HepG2 (cell line): ENCODE data around the gene CTNNA2. TPM values are rescaled to one million over a fixed set of nuclear protein-coding genes. Genes with fewer than 3 reads are reported as not detected.

ENCODE experiments used
- ATAC-seq: fragments of 200-7000 bp; cut with Tn5 transposase; 3 replicates; pipeline ENCODE4 v1.9.1; 2020; ENCODE audit warnings: mild to moderate bottlenecking, moderate library complexity
- BruUV-seq: library from RNA; stranded (reverse); fragments of 400-500 nt; replicated peaks from 2 replicates; lab custom pipeline; 2021; lab: Mats Ljungman, UMichigan
- CTCF ChIA-PET: fragments of 300-600 bp; formaldehyde crosslinking; extraction: SDS; loops from one replicate; lab custom pipeline; 2021; ENCODE audit warnings: low total read pairs, inconsistent platforms, low intra/inter-chr PET ratio; lab: Yijun Ruan, JAX
- POLR2A ChIA-PET: fragments of 350-600 bp; sonication (Branson Sonifier 250); formaldehyde crosslinking; loops from one replicate; lab custom pipeline; 2020; ENCODE audit warnings: antibody characterized with exemption, inconsistent platforms; lab: Yijun Ruan, JAX
- DNase-seq: peaks from one replicate; pipeline ENCODE4 v3.0.0-alpha.2; 2015; ENCODE audit warnings: low spot score
- FAIRE-seq: peaks from 3 replicates; lab custom pipeline; 2011; peaks lifted over from hg19 to GRCh38; lab: Jason Lieb, UNC
- H2AFZ ChIP-seq: one replicate; pipeline ENCODE4 v1.6.1; 2011; ENCODE audit warnings: low read length, inconsistent platforms
- H3K27ac ChIP-seq: fragments of 300-600 bp; 3 replicates; pipeline ENCODE4 v1.8.0; 2011; ENCODE audit warnings: mixed run types, mild to moderate bottlenecking, mixed read lengths, low read length, inconsistent platforms; ENCODE audit not compliant: insufficient read depth; ENCODE audit errors: extremely low read length
- H3K27me3 ChIP-seq, 2 experiments: fragments of 200-600 bp in 1 of 2; 2 replicates in 1 of 2; 3 replicates in 1 of 2; pipeline versions ENCODE4 v1.6.0 to v1.8.0; 2011; ENCODE audit warnings: low read length in 2 of 2, mild to moderate bottlenecking in 2 of 2, moderate library complexity in 2 of 2, inconsistent platforms in 1 of 2; ENCODE audit not compliant: insufficient read depth in 2 of 2, control insufficient read depth in 1 of 2
- H3K36me3 ChIP-seq, 2 experiments: fragments of 200-600 bp in 1 of 2; replicated peaks in 1 of 2; 2 replicates in 1 of 2; 3 replicates in 1 of 2; pipeline versions ENCODE4 v1.5.1 to v1.8.0; 2011; ENCODE audit warnings: low read length in 2 of 2, inconsistent platforms in 1 of 2; ENCODE audit not compliant: insufficient read depth in 2 of 2, control insufficient read depth in 1 of 2
- H3K4me1 ChIP-seq: 2 replicates; pipeline ENCODE4 v1.5.1; 2012; ENCODE audit warnings: low read length, inconsistent platforms; ENCODE audit not compliant: insufficient read depth
- H3K4me2 ChIP-seq: 2 replicates; pipeline ENCODE4 v1.6.0; 2011; ENCODE audit warnings: low read depth, low read length, inconsistent platforms
- H3K4me3 ChIP-seq, 3 experiments: fragments of 200-600 bp in 1 of 3; sonication (generic), shearing (Covaris generic) in 1 of 3; replicated peaks in 1 of 3; 2 replicates each; pipeline ENCODE4 v1.5.1; 2011 to 2016; ENCODE audit warnings: low read length in 3 of 3, inconsistent platforms in 2 of 3, low read depth in 2 of 3, mild to moderate bottlenecking in 2 of 3, control low read depth in 1 of 3, mixed read lengths in 1 of 3; ENCODE audit not compliant: insufficient read depth in 1 of 3
- H3K79me2 ChIP-seq: one replicate; pipeline ENCODE4 v1.6.1; 2011; ENCODE audit warnings: low read length, inconsistent platforms; ENCODE audit not compliant: insufficient read depth
- H3K9ac ChIP-seq: 2 replicates; pipeline ENCODE4 v1.6.0; 2011; ENCODE audit warnings: mild to moderate bottlenecking, low read depth, low read length, inconsistent platforms; ENCODE audit not compliant: insufficient read depth
- H3K9me3 ChIP-seq: 2 replicates; pipeline ENCODE4 v1.5.1; 2012; ENCODE audit warnings: mild to moderate bottlenecking, low read length
- H4K20me1 ChIP-seq: 2 replicates; pipeline ENCODE4 v1.6.0; 2011; ENCODE audit warnings: inconsistent platforms, mild to moderate bottlenecking, low read length, moderate library complexity; ENCODE audit not compliant: insufficient read depth
- CEBPB ChIP-seq: IDR thresholded peaks from 2 replicates; pipeline ENCODE4 v1.6.1; 2011; ENCODE audit warnings: low read depth, low read length, improper control_type of control experiment, borderline replicate concordance
- CERS6 ChIP-seq: sonication (generic); formaldehyde crosslinking; IDR thresholded peaks from 2 replicates; pipeline ENCODE4 v1.5.0; 2020; ENCODE audit warnings: missing genetic modification reagents
- MAFG ChIP-seq: sonication (generic); formaldehyde crosslinking; IDR thresholded peaks from 2 replicates; pipeline ENCODE4 v1.5.1; 2020; ENCODE audit warnings: mild to moderate bottlenecking, missing genetic modification reagents
- SCMH1 ChIP-seq: sonication (generic); formaldehyde crosslinking; IDR thresholded peaks from 2 replicates; pipeline ENCODE4 v1.9.0; 2021; ENCODE audit warnings: missing genetic modification reagents, mild to moderate bottlenecking, borderline replicate concordance
- ZNF232 ChIP-seq: sonication (generic); formaldehyde crosslinking; IDR thresholded peaks from 2 replicates; pipeline ENCODE4 v1.4.0; 2020; ENCODE audit warnings: missing genetic modification reagents, borderline replicate concordance
- WGBS: methylation state at CpG from one replicate; pipeline ENCODE4 v1.1.6; 2017; ENCODE audit warnings: low lambda C conversion rate; 5-methylcytosine and 5-hydroxymethylcytosine counted together
- in situ Hi-C: cut with HindIII; loops from 2 replicates; pipeline ENCODE4 v1.10.0; 2017; ENCODE audit warnings: low pct_unique_long_range_greater_than_20kb; ENCODE audit not compliant: extremely low pct_ligation_motif_present
- intact Hi-C: fragments of 100-400 bp; cut with micrococcal nuclease; formaldehyde crosslinking; loops from one replicate; pipeline ENCODE4 v1.10.0; 2022; ENCODE audit not compliant: unreplicated experiment
- polyA plus RNA-seq, 8 experiments: library from polyadenylated mRNA; depleted of rRNA in 3 of 8; stranded (reverse) in 7 of 8; unstranded in 1 of 8; fragments of >200 nt; fragmentation: Illumina TruSeq in 4 of 8; extraction: Trizol in 4 of 8; gene quantifications; 2 replicates each; pipeline versions ENCODE4 v1.2.1 to v1.2.3, GENCODE V29; 2011 to 2016; ENCODE audit warnings: low read depth in 4 of 8, missing spikeins in 1 of 8, mixed read lengths in 1 of 8; ENCODE audit not compliant: insufficient read depth in 1 of 8
- total RNA-seq, 5 experiments: library from RNA; depleted of rRNA; stranded (reverse); fragments of >200 nt; fragmentation: Illumina TruSeq; extraction: Trizol; gene quantifications; 2 replicates each; pipeline ENCODE4 v1.2.3, GENCODE V29; 2016; ENCODE audit warnings: low read depth in 1 of 5
- TF ChIP-seq, protein P1 (sequence below): sonication (generic); formaldehyde crosslinking; IDR thresholded peaks from 2 replicates; pipeline ENCODE4 v1.5.1; 2020; ENCODE audit warnings: mild to moderate bottlenecking, missing genetic modification reagents, borderline replicate concordance

The CTNNA2 gene
- total and polyA plus RNA-seq, 2 of the 13 experiments (the other 11 are each of a cell fraction or from before 2014, with no cell fraction given), result not detected

- CTCF ChIA-PET, result no interaction called here
- Histone ChIP-seq H3K9me3 (peaks cover 76% of the 10 kb centered on the region), H3K4me1 (no peaks in the 10 kb centered on the region), H3K4me3 (no peak overlapping the region), H3K27me3 (no peaks in the 10 kb centered on the region), H3K4me2 (no peak overlapping the region), H3K9ac (no peak overlapping the region), H3K79me2 (no peaks in the 10 kb centered on the region), H3K27ac (no peak overlapping the region), H4K20me1 (no peaks in the 10 kb centered on the region), H3K36me3 (no peaks in the 10 kb centered on the region), H2AFZ (no peak overlapping the region)
- WGBS, result 26% methylated on average over 6 of the region's 6 CpGs
- ATAC-seq (no peak), FAIRE-seq (no peak), DNase-seq (no peak)
- POLR2A ChIA-PET, result no interaction called here
- in situ Hi-C loops, result no loop called here
- BruUV-seq, result no TSS peak
- intact Hi-C loops, result loop anchor here (5.0 kb wide), 1 partner anchor 1677 kb away; no protein-coding TSS in a partner anchor
- no peak for TF ChIP-seq CEBPB
- TF ChIP-seq CERS6, result no peak
- TF ChIP-seq ZNF232 (CRISPR knock-in tag), result no peak
- TF ChIP-seq, protein P1, sequence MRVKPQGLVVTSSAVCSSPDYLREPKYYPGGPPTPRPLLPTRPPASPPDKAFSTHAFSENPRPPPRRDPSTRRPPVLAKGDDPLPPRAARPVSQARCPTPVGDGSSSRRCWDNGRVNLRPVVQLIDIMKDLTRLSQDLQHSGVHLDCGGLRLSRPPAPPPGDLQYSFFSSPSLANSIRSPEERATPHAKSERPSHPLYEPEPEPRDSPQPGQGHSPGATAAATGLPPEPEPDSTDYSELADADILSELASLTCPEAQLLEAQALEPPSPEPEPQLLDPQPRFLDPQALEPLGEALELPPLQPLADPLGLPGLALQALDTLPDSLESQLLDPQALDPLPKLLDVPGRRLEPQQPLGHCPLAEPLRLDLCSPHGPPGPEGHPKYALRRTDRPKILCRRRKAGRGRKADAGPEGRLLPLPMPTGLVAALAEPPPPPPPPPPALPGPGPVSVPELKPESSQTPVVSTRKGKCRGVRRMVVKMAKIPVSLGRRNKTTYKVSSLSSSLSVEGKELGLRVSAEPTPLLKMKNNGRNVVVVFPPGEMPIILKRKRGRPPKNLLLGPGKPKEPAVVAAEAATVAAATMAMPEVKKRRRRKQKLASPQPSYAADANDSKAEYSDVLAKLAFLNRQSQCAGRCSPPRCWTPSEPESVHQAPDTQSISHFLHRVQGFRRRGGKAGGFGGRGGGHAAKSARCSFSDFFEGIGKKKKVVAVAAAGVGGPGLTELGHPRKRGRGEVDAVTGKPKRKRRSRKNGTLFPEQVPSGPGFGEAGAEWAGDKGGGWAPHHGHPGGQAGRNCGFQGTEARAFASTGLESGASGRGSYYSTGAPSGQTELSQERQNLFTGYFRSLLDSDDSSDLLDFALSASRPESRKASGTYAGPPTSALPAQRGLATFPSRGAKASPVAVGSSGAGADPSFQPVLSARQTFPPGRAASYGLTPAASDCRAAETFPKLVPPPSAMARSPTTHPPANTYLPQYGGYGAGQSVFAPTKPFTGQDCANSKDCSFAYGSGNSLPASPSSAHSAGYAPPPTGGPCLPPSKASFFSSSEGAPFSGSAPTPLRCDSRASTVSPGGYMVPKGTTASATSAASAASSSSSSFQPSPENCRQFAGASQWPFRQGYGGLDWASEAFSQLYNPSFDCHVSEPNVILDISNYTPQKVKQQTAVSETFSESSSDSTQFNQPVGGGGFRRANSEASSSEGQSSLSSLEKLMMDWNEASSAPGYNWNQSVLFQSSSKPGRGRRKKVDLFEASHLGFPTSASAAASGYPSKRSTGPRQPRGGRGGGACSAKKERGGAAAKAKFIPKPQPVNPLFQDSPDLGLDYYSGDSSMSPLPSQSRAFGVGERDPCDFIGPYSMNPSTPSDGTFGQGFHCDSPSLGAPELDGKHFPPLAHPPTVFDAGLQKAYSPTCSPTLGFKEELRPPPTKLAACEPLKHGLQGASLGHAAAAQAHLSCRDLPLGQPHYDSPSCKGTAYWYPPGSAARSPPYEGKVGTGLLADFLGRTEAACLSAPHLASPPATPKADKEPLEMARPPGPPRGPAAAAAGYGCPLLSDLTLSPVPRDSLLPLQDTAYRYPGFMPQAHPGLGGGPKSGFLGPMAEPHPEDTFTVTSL (CRISPR knock-in tag), result no peak
- no peak for TF ChIP-seq MAFG (CRISPR knock-in tag)
- no peak for TF ChIP-seq SCMH1 (CRISPR knock-in tag)
Observed at GRCh38 chr2:80420530-80421208, 907.8 kb downstream of the CTNNA2 start.
